HCT116 (cell line): Measurements from ENCODE around the gene DMD. TPM values are rescaled to one million over a fixed set of nuclear protein-coding genes. Genes with fewer than 3 reads are reported as not detected.

Experiments
- ATAC-seq: fragments of 200-7000 bp; cut with Tn5 transposase; 2 replicates; pipeline ENCODE4 v1.9.1; 2020; ENCODE audit warnings: mild to moderate bottlenecking, moderate library complexity
- BruUV-seq: library from RNA; stranded (reverse); fragments of 400-500 nt; replicated peaks from 2 replicates; lab custom pipeline; 2021; lab: Mats Ljungman, UMichigan
- CTCF ChIA-PET: fragments of 300-600 bp; sonication (Branson Sonifier 250); formaldehyde crosslinking; loops from one replicate; lab custom pipeline; 2021; ENCODE audit warnings: antibody characterized with exemption; lab: Charles Lee
- POLR2A ChIA-PET: fragments of 300-600, 350-600 bp; sonication (Branson Sonifier 250); formaldehyde crosslinking; loops from one replicate; lab custom pipeline; 2021; ENCODE audit warnings: antibody characterized with exemption; lab: Charles Lee
- RAD21 ChIA-PET, 2 experiments: fragments of 300-600 bp; sonication (Branson Sonifier 250); formaldehyde crosslinking; loops; one replicate each; lab custom pipeline; 2023; ENCODE audit warnings: low total read pairs in 2 of 2; ENCODE audit not compliant: uncharacterized antibody in 2 of 2, unreplicated experiment in 2 of 2, low non-redundant PET in 1 of 2; lab: Charles Lee
- DNase-seq: peaks from one replicate; pipeline ENCODE4 v3.0.0-alpha.2; 2010; ENCODE audit warnings: low read depth, low spot score
- H2AFZ ChIP-seq: fragments of 200-600 bp; shearing (Covaris generic), sonication (generic); 2 replicates; pipeline ENCODE4 v1.6.1; 2017; ENCODE audit warnings: low read depth, mixed run types, mixed read lengths, antibody characterized with exemption, low read length; ENCODE audit not compliant: poor library complexity, severe bottlenecking
- H3K27ac ChIP-seq: 2 replicates; pipeline ENCODE4 v1.5.1; 2012; ENCODE audit warnings: low read depth, low read length
- H3K27me3 ChIP-seq: fragments of 200-600 bp; sonication (generic); 2 replicates; pipeline ENCODE4 v1.6.1; 2016; ENCODE audit warnings: mixed run types, low read length, mixed read lengths; ENCODE audit not compliant: insufficient read depth
- H3K36me3 ChIP-seq, 2 experiments: fragments of 200-500 bp in 1 of 2; fragments of 200-600 bp in 1 of 2; sonication (Bioruptor generic) in 1 of 2; sonication (generic) in 1 of 2; 2 replicates each; pipeline versions ENCODE4 v1.5.1 to v1.6.1; 2014 to 2016; ENCODE audit warnings: low read length in 2 of 2, inconsistent platforms in 1 of 2, mixed read lengths in 1 of 2, mixed run types in 1 of 2; ENCODE audit not compliant: insufficient read depth in 2 of 2, control insufficient read depth in 1 of 2
- H3K4me1 ChIP-seq, 2 experiments: fragments of 200-600 bp in 1 of 2; sonication (generic) in 1 of 2; 2 replicates each; pipeline versions ENCODE4 v1.5.1 to v1.6.1; 2012 to 2017; ENCODE audit warnings: low read length in 2 of 2, inconsistent platforms in 1 of 2, mild to moderate bottlenecking in 1 of 2, mixed read lengths in 1 of 2, mixed run types in 1 of 2, moderate library complexity in 1 of 2; ENCODE audit not compliant: insufficient read depth in 2 of 2, control insufficient read depth in 1 of 2
- H3K4me2 ChIP-seq: fragments of 200-600 bp; sonication (generic); 2 replicates; pipeline ENCODE4 v1.6.1; 2017; ENCODE audit warnings: mixed run types, low read length, mixed read lengths
- H3K4me3 ChIP-seq, 2 experiments: fragments of 200-600 bp in 1 of 2; sonication (generic) in 1 of 2; replicated peaks in 1 of 2; 2 replicates each; pipeline ENCODE4 v1.5.1; 2011 to 2016; ENCODE audit warnings: low read length in 2 of 2, control low read depth in 1 of 2, low read depth in 1 of 2, mild to moderate bottlenecking in 1 of 2, mixed read lengths in 1 of 2, mixed run types in 1 of 2
- H3K79me2 ChIP-seq: fragments of 200-600 bp; sonication (generic); 2 replicates; pipeline ENCODE4 v1.6.1; 2017; ENCODE audit warnings: mild to moderate bottlenecking, mixed run types, low read length, moderate library complexity, mixed read lengths; ENCODE audit not compliant: insufficient read depth
- H3K9ac ChIP-seq: fragments of 200-600 bp; sonication (generic); 2 replicates; pipeline ENCODE4 v1.6.1; 2016; ENCODE audit warnings: low read length, mixed read lengths
- H3K9me2 ChIP-seq: fragments of 200-600 bp; sonication (generic), shearing (Covaris generic); 2 replicates; pipeline ENCODE4 v1.6.1; 2017; ENCODE audit warnings: mixed run types, mild to moderate bottlenecking, moderate library complexity; ENCODE audit not compliant: insufficient read depth
- H3K9me3 ChIP-seq, 2 experiments: fragments of 200-500 bp in 1 of 2; fragments of 200-600 bp in 1 of 2; sonication (Bioruptor generic) in 1 of 2; sonication (generic) in 1 of 2; 2 replicates each; pipeline ENCODE4 v1.6.1; 2014 to 2017; ENCODE audit warnings: low read length in 2 of 2, mixed read lengths in 2 of 2, inconsistent platforms in 1 of 2, low read depth in 1 of 2, mild to moderate bottlenecking in 1 of 2, mixed run types in 1 of 2, moderate library complexity in 1 of 2; ENCODE audit not compliant: control insufficient read depth in 1 of 2, insufficient read depth in 1 of 2
- H4K20me1 ChIP-seq: fragments of 200-600 bp; sonication (generic), shearing (Covaris generic); 2 replicates; pipeline ENCODE4 v1.6.1; 2017; ENCODE audit warnings: mixed run types, mild to moderate bottlenecking, moderate library complexity; ENCODE audit not compliant: insufficient read depth
- ATF3 ChIP-seq: IDR thresholded peaks from 2 replicates; pipeline ENCODE4 v1.6.1; 2012
- CTCF ChIP-seq, 3 experiments: fragments of 200-600 bp in 1 of 3; sonication (generic) in 1 of 3; IDR thresholded peaks in 2 of 3; conservative IDR thresholded peaks in 1 of 3; 2 replicates each; pipeline ENCODE4 v1.5.1; 2012 to 2017; ENCODE audit warnings: low read depth in 2 of 3, low read length in 2 of 3, antibody characterized with exemption in 1 of 3, borderline replicate concordance in 1 of 3, control low read depth in 1 of 3, mild to moderate bottlenecking in 1 of 3, mixed read lengths in 1 of 3, mixed run types in 1 of 3, moderate library complexity in 1 of 3; ENCODE audit not compliant: insufficient read depth in 1 of 3
- EZH2 ChIP-seq: fragments of 200-600 bp; sonication (generic); IDR thresholded peaks from 2 replicates; pipeline ENCODE4 v1.6.1; 2017; ENCODE audit warnings: antibody characterized with exemption, mixed run types
- EZH2phosphoT487 ChIP-seq: fragments of 200-600 bp; IDR thresholded peaks from 2 replicates; pipeline ENCODE4 v1.6.1; 2018; ENCODE audit warnings: antibody characterized with exemption, borderline replicate concordance
- JUND ChIP-seq: IDR thresholded peaks from 2 replicates; pipeline ENCODE4 v1.6.1; 2012
- POLR2A ChIP-seq: IDR thresholded peaks from 2 replicates; pipeline ENCODE4 v1.7.0; 2011; ENCODE audit warnings: borderline replicate concordance; ENCODE audit not compliant: insufficient read depth, insufficient read length; ENCODE audit errors: extremely low read depth
- SIN3A ChIP-seq: IDR thresholded peaks from 2 replicates; pipeline ENCODE4 v1.6.1; 2012; ENCODE audit warnings: low read depth
- YY1 ChIP-seq: IDR thresholded peaks from 2 replicates; pipeline ENCODE4 v1.6.1; 2011; ENCODE audit warnings: low read length, low read depth, moderate library complexity, mild to moderate bottlenecking; ENCODE audit not compliant: insufficient replicate concordance; ENCODE audit errors: extremely low read depth
- ZBTB33 ChIP-seq: IDR thresholded peaks from 2 replicates; pipeline ENCODE4 v1.6.1; 2011; ENCODE audit warnings: mild to moderate bottlenecking, low read length, moderate library complexity; ENCODE audit not compliant: insufficient replicate concordance; ENCODE audit errors: extremely low read depth
- ZFX ChIP-seq: fragments of 450-650 bp; IDR thresholded peaks from 2 replicates; pipeline ENCODE4 v1.6.1; 2017
- intact Hi-C: fragments of 100-400 bp; cut with micrococcal nuclease; formaldehyde crosslinking; loops from 2 replicates; pipeline ENCODE4 v1.10.0; 2022
- total RNA-seq: library from RNA; stranded (reverse); gene quantifications from one replicate; pipeline ENCODE4 v1.2.1, GENCODE V29; 2021; ENCODE audit not compliant: unreplicated experiment

The DMD gene
- total RNA-seq, 1 experiment from 2014 or later, result 0.05 TPM

- H3K79me2 ChIP-seq, result no peaks in the 10 kb centered on the region
- no peak for DNase-seq
- H3K27ac ChIP-seq, result no peak overlapping the region
- POLR2A ChIA-PET, result no interaction called here
- intact Hi-C loops, result no loop called here
- H3K9me2 ChIP-seq, result no peaks in the 10 kb centered on the region
- H3K27me3 ChIP-seq, result no peaks in the 10 kb centered on the region
- H3K9me3 ChIP-seq, result no peaks in the 10 kb centered on the region
- no peak overlapping the region for H3K4me3 ChIP-seq
- no peak overlapping the region for H2AFZ ChIP-seq
- no TSS peak for BruUV-seq
- no peak overlapping the region for H3K9ac ChIP-seq
- no peak overlapping the region for H3K4me2 ChIP-seq
- H3K4me1 ChIP-seq, result no peaks in the 10 kb centered on the region
- CTCF ChIA-PET, result no interaction called here
- RAD21 ChIA-PET, result no interaction called here
- ATAC-seq, result no peak
- TF ChIP-seq ZFX (no peak), ZBTB33 (no peak), POLR2A (no peak), YY1 (no peak), EZH2 (no peak)
- no peaks in the 10 kb centered on the region for H4K20me1 ChIP-seq
- no peaks in the 10 kb centered on the region for H3K36me3 ChIP-seq
Observed at GRCh38 chrX:32026772-32027171, 1184.6 kb downstream of the DMD start.

- no peak overlapping the region for H3K4me2 ChIP-seq
- DNase-seq, result no peak
- CTCF ChIA-PET, result no interaction called here
- no peaks in the 10 kb centered on the region for H3K4me1 ChIP-seq
- intact Hi-C loops, result no loop called here
- POLR2A ChIA-PET, result no interaction called here
- H3K9me3 ChIP-seq, result no peaks in the 10 kb centered on the region
- H3K27ac ChIP-seq, result no peak overlapping the region
- H2AFZ ChIP-seq, result no peak overlapping the region
- no peaks in the 10 kb centered on the region for H3K27me3 ChIP-seq
- H3K9me2 ChIP-seq, result no peaks in the 10 kb centered on the region
- RAD21 ChIA-PET, result no interaction called here
- H3K9ac ChIP-seq, result no peak overlapping the region
- H3K4me3 ChIP-seq, result no peak overlapping the region
- TF ChIP-seq EZH2phosphoT487 (no peak), ATF3 (no peak), POLR2A (no peak), SIN3A (no peak), CTCF (IDR thresholded peaks at IDR 0.05 in 2 of 3, conservative IDR thresholded peaks at IDR 0.05 in 1 of 3; ENCODE audit: borderline replicate concordance in 1 of 3, insufficient read depth in 1 of 3, low read depth in 2 of 3, low read length in 2 of 3) (no peak), EZH2 (no peak), JUND (no peak)
- TF ChIP-seq, all 23 proteins: peak for 0
- no peaks in the 10 kb centered on the region for H3K36me3 ChIP-seq
- no peaks in the 10 kb centered on the region for H3K79me2 ChIP-seq
- BruUV-seq, result no TSS peak
- H4K20me1 ChIP-seq, result no peaks in the 10 kb centered on the region
- no peak for ATAC-seq
Observed at GRCh38 chrX:32024072-32024471, 1187.3 kb downstream of the DMD start.
